H1 (cell line): ENCODE results near the gene ZBTB38. TPM values are rescaled to one million over a fixed set of nuclear protein-coding genes. Genes with fewer than 3 reads are reported as not detected.

Experiments used
- CTCF ChIA-PET: fragments of 300-600 bp; sonication (Branson Sonifier 250); formaldehyde crosslinking; loops from one replicate; lab custom pipeline; 2021; ENCODE audit not compliant: partially characterized antibody; lab: Charles Lee
- POLR2A ChIA-PET: fragments of 300-600 bp; sonication (Branson Sonifier 250); formaldehyde crosslinking; loops from one replicate; lab custom pipeline; 2021; ENCODE audit warnings: inconsistent platforms; ENCODE audit not compliant: partially characterized antibody; lab: Charles Lee
- DNase-seq, 2 experiments: peaks; one replicate each; pipeline versions ENCODE4 v3.0.0 to v3.0.0-alpha.2; 2010 to 2022; ENCODE audit warnings: low spot score in 2 of 2, low read depth in 1 of 2, mixed read lengths in 1 of 2
- FAIRE-seq: peaks from 2 replicates; lab custom pipeline; 2011; peaks lifted over from hg19 to GRCh38; lab: Jason Lieb, UNC
- H2AFZ ChIP-seq: 2 replicates; pipeline ENCODE4 v1.8.1; 2012; ENCODE audit warnings: low read length, inconsistent platforms
- H2AK5ac ChIP-seq: 2 replicates; pipeline ENCODE4 v1.6.1; 2013; ENCODE audit warnings: low read depth, low read length
- H2BK120ac ChIP-seq: replicated peaks from 2 replicates; pipeline ENCODE3; 2013; ENCODE audit warnings: low read depth, low read length, inconsistent platforms
- H2BK12ac ChIP-seq: 2 replicates; pipeline ENCODE4 v1.6.1; 2013; ENCODE audit warnings: low read depth, low read length
- H2BK15ac ChIP-seq: 2 replicates; pipeline ENCODE4 v1.6.1; 2013; ENCODE audit warnings: low read length
- H2BK20ac ChIP-seq: 2 replicates; pipeline ENCODE4 v1.6.1; 2013; ENCODE audit warnings: low read length
- H2BK5ac ChIP-seq: 2 replicates; pipeline ENCODE4 v1.6.1; 2013; ENCODE audit warnings: low read depth, low read length
- H3K14ac ChIP-seq: 2 replicates; pipeline ENCODE4 v1.6.1; 2013; ENCODE audit warnings: inconsistent platforms; ENCODE audit not compliant: insufficient read length
- H3K18ac ChIP-seq: 2 replicates; pipeline ENCODE4 v1.6.1; 2013; ENCODE audit warnings: low read length; ENCODE audit errors: extremely low read depth
- H3K23ac ChIP-seq: 2 replicates; pipeline ENCODE4 v1.6.1; 2013; ENCODE audit warnings: inconsistent platforms; ENCODE audit not compliant: insufficient read length
- H3K23me2 ChIP-seq: 2 replicates; pipeline ENCODE4 v1.6.1; 2013; ENCODE audit warnings: low read depth, low read length
- H3K27ac ChIP-seq: 2 replicates; pipeline ENCODE4 v1.6.1; 2011; ENCODE audit warnings: low read depth, low read length, inconsistent platforms
- H3K27me3 ChIP-seq, 4 experiments: replicated peaks in 1 of 4; 1 replicate in 1 of 4; 2 replicates in 3 of 4; pipeline versions ENCODE4 v1.6.1 to v1.8.1; 2011 to 2013; ENCODE audit warnings: low read length in 3 of 4, mild to moderate bottlenecking in 3 of 4, inconsistent platforms in 2 of 4, mixed read lengths in 2 of 4, moderate library complexity in 1 of 4; ENCODE audit not compliant: control insufficient read depth in 3 of 4, insufficient read depth in 3 of 4; ENCODE audit errors: extremely low read depth in 1 of 4
- H3K36me3 ChIP-seq, 4 experiments: 2 replicates each; pipeline versions ENCODE4 v1.6.1 to v1.8.1; 2011 to 2013; ENCODE audit warnings: mild to moderate bottlenecking in 4 of 4, low read length in 3 of 4, moderate library complexity in 2 of 4, control low read depth in 1 of 4, inconsistent platforms in 1 of 4; ENCODE audit not compliant: insufficient read depth in 4 of 4, control insufficient read depth in 2 of 4
- H3K4ac ChIP-seq: replicated peaks from 2 replicates; pipeline ENCODE3; 2013; ENCODE audit warnings: low read length, low read depth, mixed read lengths, inconsistent platforms; ENCODE audit not compliant: insufficient read length
- H3K4me1 ChIP-seq, 4 experiments: replicated peaks in 1 of 4; 1 replicate in 1 of 4; 2 replicates in 3 of 4; pipeline versions ENCODE4 v1.6.1 to v1.8.1; 2011 to 2013; ENCODE audit warnings: low read length in 3 of 4, inconsistent platforms in 2 of 4, mixed read lengths in 1 of 4; ENCODE audit not compliant: insufficient read depth in 4 of 4, control insufficient read depth in 3 of 4
- H3K4me2 ChIP-seq, 2 experiments: 2 replicates each; pipeline versions ENCODE4 v1.6.1 to v1.8.1; 2011 to 2013; ENCODE audit warnings: low read depth in 2 of 2, low read length in 2 of 2, control low read depth in 1 of 2, inconsistent platforms in 1 of 2, mild to moderate bottlenecking in 1 of 2; ENCODE audit not compliant: insufficient read depth in 1 of 2
- H3K4me3 ChIP-seq, 4 experiments: fragments of 200-600, 300-600 bp in 1 of 4; sonication (generic), shearing (Covaris generic), sonication (Bioruptor Twin) in 1 of 4; 2 replicates each; pipeline versions ENCODE4 v1.5.1 to v1.8.1; 2011 to 2016; ENCODE audit warnings: low read length in 4 of 4, low read depth in 3 of 4, control low read depth in 2 of 4, inconsistent platforms in 2 of 4, mild to moderate bottlenecking in 2 of 4, mixed read lengths in 1 of 4, moderate library complexity in 1 of 4; ENCODE audit not compliant: insufficient read depth in 2 of 4; ENCODE audit errors: extremely low read depth in 1 of 4
- H3K56ac ChIP-seq: replicated peaks from 2 replicates; pipeline ENCODE3; 2013; ENCODE audit warnings: low read depth, mild to moderate bottlenecking, mixed read lengths, low read length, inconsistent platforms; ENCODE audit not compliant: insufficient read length
- H3K79me1 ChIP-seq: 2 replicates; pipeline ENCODE4 v1.6.1; 2013; ENCODE audit warnings: low read depth, low read length, control low read depth
- H3K79me2 ChIP-seq, 2 experiments: 2 replicates each; pipeline versions ENCODE4 v1.6.1 to v1.8.1; 2012 to 2013; ENCODE audit warnings: low read length in 2 of 2, mild to moderate bottlenecking in 2 of 2, inconsistent platforms in 1 of 2; ENCODE audit not compliant: insufficient read depth in 2 of 2, control insufficient read depth in 1 of 2
- H3K9ac ChIP-seq, 4 experiments: replicated peaks in 1 of 4; 1 replicate in 1 of 4; 2 replicates in 3 of 4; pipeline versions ENCODE4 v1.6.1 to v1.8.1; 2011 to 2013; ENCODE audit warnings: low read depth in 3 of 4, low read length in 3 of 4, control low read depth in 2 of 4, mild to moderate bottlenecking in 2 of 4, moderate library complexity in 2 of 4, inconsistent platforms in 1 of 4; ENCODE audit errors: extremely low read depth in 1 of 4
- H3K9me3 ChIP-seq, 2 experiments: 2 replicates each; pipeline versions ENCODE4 v1.6.1 to v1.8.1; 2012 to 2013; ENCODE audit warnings: mild to moderate bottlenecking in 2 of 2, moderate library complexity in 2 of 2, control low read depth in 1 of 2, inconsistent platforms in 1 of 2, low read depth in 1 of 2, low read length in 1 of 2, mixed read lengths in 1 of 2; ENCODE audit not compliant: insufficient read depth in 2 of 2
- H4K20me1 ChIP-seq, 2 experiments: replicated peaks in 1 of 2; 2 replicates each; pipeline versions ENCODE3 to v1.8.1; 2011 to 2013; ENCODE audit warnings: inconsistent platforms in 2 of 2, low read length in 2 of 2, mild to moderate bottlenecking in 1 of 2; ENCODE audit not compliant: insufficient read depth in 2 of 2, control insufficient read depth in 1 of 2
- H4K5ac ChIP-seq: 2 replicates; pipeline ENCODE4 v1.6.1; 2013; ENCODE audit warnings: low read length, low read depth, mixed read lengths, inconsistent platforms; ENCODE audit not compliant: insufficient read length
- H4K8ac ChIP-seq: 2 replicates; pipeline ENCODE4 v1.8.0; 2013; ENCODE audit warnings: mild to moderate bottlenecking, moderate library complexity, low read length, inconsistent platforms; ENCODE audit not compliant: insufficient read depth; ENCODE audit errors: extremely low read depth
- H4K91ac ChIP-seq: replicated peaks from 2 replicates; pipeline ENCODE3; 2013; ENCODE audit warnings: low read length, mixed read lengths, inconsistent platforms; ENCODE audit not compliant: insufficient read length
- ASH2L ChIP-seq: fragments of 200-600, 300-600 bp; sonication (generic); IDR thresholded peaks from one replicate; pipeline ENCODE4 v1.7.1; 2017; ENCODE audit warnings: low read length
- WGBS, 2 experiments: shearing (Covaris generic) in 1 of 2; methylation state at CpG; one replicate each; pipeline versions ENCODE4 v1.1.6 to v1.1.7; 2013 to 2015; ENCODE audit warnings: low lambda C conversion rate in 2 of 2, mixed read lengths in 2 of 2, inconsistent platforms in 1 of 2, low coverage in 1 of 2, missing lambda C conversion rate in 1 of 2; ENCODE audit not compliant: insufficient replicate concordance in 2 of 2, insufficient coverage in 1 of 2, insufficient read length in 1 of 2; ENCODE audit errors: extremely low coverage in 1 of 2, missing lambda C conversion rate in 1 of 2; 5-methylcytosine and 5-hydroxymethylcytosine counted together
- polyA plus RNA-seq, 7 experiments: library from polyadenylated mRNA; depleted of rRNA in 3 of 7; stranded (reverse) in 5 of 7; unstranded in 2 of 7; fragments of >200 nt in 5 of 7; fragments of 200-250 nt in 2 of 7; gene quantifications; 1 replicate in 5 of 7; 2 replicates in 1 of 7; 4 replicates in 1 of 7; pipeline versions ENCODE4 v1.2.1 to v1.2.3, GENCODE V29; 2011 to 2013; ENCODE audit warnings: missing spikeins in 2 of 7, mixed read lengths in 2 of 7
- total RNA-seq: library from RNA; stranded (reverse); fragmentation: NEBNext Ultra II Directional; extraction: Animal tissue kit (Norgen Biotek cat#: 25700); gene quantifications from 2 replicates; pipeline ENCODE4 v1.2.1, GENCODE V29; 2021
- TF ChIP-seq, protein P1 (sequence below): IDR thresholded peaks from 2 replicates; pipeline ENCODE4 v1.6.1; 2012; ENCODE audit warnings: inconsistent platforms

The ZBTB38 gene
- total and polyA plus RNA-seq, 2 of the 8 experiments (the other 6 are each of a cell fraction or from before 2014, with no cell fraction given): 4.4 to 10.5 TPM

DNA sequence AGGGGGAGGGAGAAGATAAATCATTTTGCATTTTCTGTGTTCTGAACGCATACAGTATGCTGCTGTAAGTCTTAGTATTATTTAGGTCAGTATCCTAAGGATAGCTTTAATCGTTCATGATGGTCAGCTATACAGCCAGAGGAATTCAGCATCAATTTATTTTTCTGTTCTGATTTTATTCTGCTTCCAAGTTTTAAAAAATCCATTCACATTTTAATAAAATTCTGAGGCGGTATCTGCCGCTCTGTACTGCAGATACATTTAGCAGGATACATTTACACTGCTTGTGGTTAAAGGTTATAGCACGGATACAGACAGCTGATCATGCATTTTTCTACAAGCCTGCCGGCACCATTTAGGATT lies 17.8 kb downstream of the ZBTB38 start:
- Histone ChIP-seq H4K20me1 (no peaks in the 10 kb centered on the region), H4K91ac (no peak overlapping the region), H3K79me2 (no peaks in the 10 kb centered on the region), H3K23ac (no peak overlapping the region), H3K27ac (no peak overlapping the region), H3K36me3 (no peaks in the 10 kb centered on the region), H2BK20ac (no peak overlapping the region), H2AK5ac (no peak overlapping the region), H4K5ac (no peak overlapping the region), H3K4me3 (no peak overlapping the region), H3K18ac (no peak overlapping the region), H3K27me3 (no peaks in the 10 kb centered on the region), H2AFZ (no peak overlapping the region), H3K23me2 (no peaks in the 10 kb centered on the region; the same call in 1 of the 2 replicates), H3K79me1 (no peaks in the 10 kb centered on the region), H3K56ac (no peak overlapping the region), H3K9ac (no peak overlapping the region), H3K9me3 (no peaks in the 10 kb centered on the region), H3K4me2 (no peak overlapping the region), H3K4ac (no peak overlapping the region), H3K4me1 (peaks cover 0 to 11% (median 5%) of the 10 kb centered on the region in 4 experiments; a peak in 4 of 7 replicates), H2BK5ac (no peak overlapping the region), H3K14ac (no peak overlapping the region), H2BK15ac (no peak overlapping the region), H2BK120ac (no peak overlapping the region), H2BK12ac (no peak overlapping the region), H4K8ac (no peak overlapping the region)
- FAIRE-seq: no peak
- DNase-seq: no peak
- no peak for TF ChIP-seq ASH2L
- TF ChIP-seq, protein P1, sequence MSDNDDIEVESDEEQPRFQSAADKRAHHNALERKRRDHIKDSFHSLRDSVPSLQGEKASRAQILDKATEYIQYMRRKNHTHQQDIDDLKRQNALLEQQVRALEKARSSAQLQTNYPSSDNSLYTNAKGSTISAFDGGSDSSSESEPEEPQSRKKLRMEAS: no peak
- ChIA-PET CTCF (interaction anchor here (0.9 to 5.4 kb wide), 13 partner anchors 11 to 175 kb away, joined by 3 to 31 read pairs (median 4); no protein-coding TSS in a partner anchor), POLR2A (no interaction called here)
- WGBS, 2 experiments: 89% methylated on average over 6 of the region's 6 CpGs; no CpG with 5 or more reads in 1 of the 2 experiments
